AG04450 (cell line): Measurements from ENCODE around the gene SMIM34. TPM values are rescaled to one million over a fixed set of nuclear protein-coding genes. Genes with fewer than 3 reads are reported as not detected.
"Not testable (repeated sequence)": the region's sequence is repeated elsewhere in the genome, so short reads cannot be mapped to it uniquely, and the experiment has no call there.

Source experiments
- CTCF ChIA-PET: fragments of 300-600, 350-600 bp; formaldehyde crosslinking; extraction: SDS; loops from one replicate; lab custom pipeline; 2022; ENCODE audit warnings: antibody characterized with exemption, inconsistent platforms; lab: Charles Lee
- POLR2A ChIA-PET: fragments of 350-600 bp; formaldehyde crosslinking; extraction: SDS; loops from one replicate; lab custom pipeline; 2021; ENCODE audit warnings: antibody characterized with exemption, inconsistent platforms; lab: Yijun Ruan, JAX
- DNase-seq: peaks from one replicate; pipeline ENCODE4 v3.0.0-alpha.2; 2011; ENCODE audit warnings: low read depth, low spot score
- H3K27ac ChIP-seq: one replicate; pipeline ENCODE4 v1.5.1; 2012; ENCODE audit warnings: low read depth, low read length, control low read depth
- H3K27me3 ChIP-seq: one replicate; pipeline ENCODE4 v1.6.0; 2012; ENCODE audit warnings: low read length; ENCODE audit not compliant: control insufficient read depth, insufficient read depth
- H3K4me3 ChIP-seq: 2 replicates; pipeline ENCODE4 v1.5.1; 2011; ENCODE audit warnings: mild to moderate bottlenecking, low read depth, low read length, control low read depth
- H3K9me3 ChIP-seq: 2 replicates; pipeline ENCODE4 v1.5.1; 2012; ENCODE audit warnings: low read length; ENCODE audit not compliant: control insufficient read depth, insufficient read depth
- polyA minus RNA-seq: library from RNA; depleted of rRNA, polyadenylated mRNA; stranded (reverse); fragments of >200 nt; gene quantifications from 2 replicates; pipeline ENCODE4 v1.2.3, GENCODE V29; 2011; rRNA and poly(A)+ RNA removed
- polyA plus RNA-seq: library from polyadenylated mRNA; depleted of rRNA; stranded (reverse); fragments of >200 nt; gene quantifications from 2 replicates; pipeline ENCODE4 v1.2.3, GENCODE V29; 2011; rRNA removed

Gene SMIM34
- polyA plus RNA-seq (0.09 TPM in 1 of 2 replicates, not detected in the other), polyA minus RNA-seq (not detected in 2 replicates)

- not testable (repeated sequence) for DNase-seq
Observed at GRCh38 chr21:34423805-34424204, at the start of gene SMIM34. TSS of gene SMIM34 (minus strand) at chr21:34423951. CDS start at chr21:34423839, 112 bp downstream.

GRCh38 chr21:34467333-34467732 is 43.6 kb upstream of the SMIM34 start:
- DNase-seq, H3K27ac ChIP-seq, POLR2A ChIA-PET, H3K9me3 ChIP-seq, CTCF ChIA-PET, H3K4me3 ChIP-seq, H3K27me3 ChIP-seq: not testable (repeated sequence)

More at GRCh38 chr21:34423805-34424204, at the start of gene SMIM34:
- H3K27ac ChIP-seq, POLR2A ChIA-PET, H3K9me3 ChIP-seq, H3K4me3 ChIP-seq, CTCF ChIA-PET, H3K27me3 ChIP-seq: not testable (repeated sequence)

- CTCF ChIA-PET, H3K27me3 ChIP-seq, H3K27ac ChIP-seq, DNase-seq, POLR2A ChIA-PET, H3K9me3 ChIP-seq, H3K4me3 ChIP-seq: not testable (repeated sequence)
Observed at GRCh38 chr21:34459426-34459825, 35.7 kb upstream of the SMIM34 start.

- H3K9me3 ChIP-seq, POLR2A ChIA-PET, CTCF ChIA-PET: not testable (repeated sequence)
Observed at GRCh38 chr21:34458266-34458665, 34.5 kb upstream of the SMIM34 start.

GRCh38 chr21:34456180-34456579 is 32.4 kb upstream of the SMIM34 start:
- DNase-seq, H3K9me3 ChIP-seq, H3K4me3 ChIP-seq, CTCF ChIA-PET, H3K27ac ChIP-seq, H3K27me3 ChIP-seq, POLR2A ChIA-PET: not testable (repeated sequence)

More at GRCh38 chr21:34458266-34458665, 34.5 kb upstream of the SMIM34 start:
- not testable (repeated sequence) for H3K27me3 ChIP-seq, DNase-seq, H3K27ac ChIP-seq, H3K4me3 ChIP-seq

GRCh38 chr21:34455628-34456027 is 31.9 kb upstream of the SMIM34 start:
- H3K4me3 ChIP-seq, DNase-seq, H3K27ac ChIP-seq, H3K9me3 ChIP-seq, CTCF ChIA-PET, H3K27me3 ChIP-seq, POLR2A ChIA-PET: not testable (repeated sequence)

- H3K9me3 ChIP-seq, POLR2A ChIA-PET, DNase-seq, H3K27ac ChIP-seq, CTCF ChIA-PET, H3K27me3 ChIP-seq, H3K4me3 ChIP-seq: not testable (repeated sequence)
Observed at GRCh38 chr21:34447018-34447417, 23.3 kb upstream of the SMIM34 start.

GRCh38 chr21:34443486-34443885 is 19.7 kb upstream of the SMIM34 start:
- H3K27me3 ChIP-seq, H3K9me3 ChIP-seq, CTCF ChIA-PET, H3K4me3 ChIP-seq, POLR2A ChIA-PET, DNase-seq, H3K27ac ChIP-seq: not testable (repeated sequence)

- H3K4me3 ChIP-seq, H3K27me3 ChIP-seq, CTCF ChIA-PET, POLR2A ChIA-PET, DNase-seq, H3K27ac ChIP-seq, H3K9me3 ChIP-seq: not testable (repeated sequence)
Observed at GRCh38 chr21:34429710-34430109, 6.0 kb upstream of the SMIM34 start.

- H3K9me3 ChIP-seq, CTCF ChIA-PET, H3K4me3 ChIP-seq, H3K27ac ChIP-seq, H3K27me3 ChIP-seq, DNase-seq, POLR2A ChIA-PET: not testable (repeated sequence)
Observed at GRCh38 chr21:34428441-34428840, 4.7 kb upstream of the SMIM34 start.

- DNase-seq, POLR2A ChIA-PET, H3K4me3 ChIP-seq, H3K9me3 ChIP-seq, CTCF ChIA-PET, H3K27ac ChIP-seq, H3K27me3 ChIP-seq: not testable (repeated sequence)
Observed at GRCh38 chr21:34427339-34427738, 3.6 kb upstream of the SMIM34 start.

GRCh38 chr21:34417448-34418077 is 6.2 kb downstream of the SMIM34 start:
- DNase-seq, H3K27me3 ChIP-seq, CTCF ChIA-PET, H3K27ac ChIP-seq, H3K9me3 ChIP-seq, POLR2A ChIA-PET, H3K4me3 ChIP-seq: not testable (repeated sequence)
